Measurements from ENCODE around the gene MCTP1. TPM values are rescaled to one million over a fixed set of nuclear protein-coding genes. Genes with fewer than 3 reads are reported as not detected.

Gene MCTP1
- total and polyA plus RNA-seq, 9 of the 15 experiments (the other 6 are each of a cell fraction or from before 2014, with no cell fraction given), result 0.04 to 0.93 (median 0.06) TPM; not detected in 4

DNA sequence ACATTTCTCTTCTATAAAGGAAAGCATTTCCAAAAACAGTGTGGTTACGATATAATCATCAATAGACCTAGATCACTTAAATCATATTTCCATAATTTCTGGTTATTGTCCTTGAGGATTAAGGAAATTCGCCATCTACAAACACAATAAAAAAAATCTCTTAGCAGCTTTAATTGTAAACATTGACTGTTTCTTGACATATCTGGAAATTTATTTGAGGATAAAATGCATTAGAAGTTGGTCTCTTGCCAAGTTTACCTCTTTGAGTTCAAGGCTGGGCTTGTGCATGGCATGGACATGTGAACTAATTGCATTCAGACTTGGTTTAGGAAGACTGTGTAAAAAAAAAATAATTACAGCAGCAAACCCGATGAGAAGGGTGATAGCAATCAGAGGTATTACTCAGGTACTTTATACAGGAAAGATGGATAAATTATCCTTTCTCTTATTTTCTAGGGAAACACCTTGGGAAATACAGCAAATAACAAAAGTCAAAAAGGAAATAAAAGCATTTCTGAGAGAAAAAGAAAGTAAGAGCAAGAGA is 428.6 kb downstream of the MCTP1 start:
- H3K36me3 ChIP-seq (ENCODE audit: control insufficient read depth, insufficient read depth, low read length), result no peaks in the 10 kb centered on the region
- H4K20me1 ChIP-seq (replicated peaks; ENCODE audit: control insufficient read depth, insufficient read depth, low read length), result no peaks in the 10 kb centered on the region
- H3K9ac ChIP-seq (ENCODE audit: insufficient read depth in 1 of 2, low read depth in 2 of 2, low read length in 2 of 2), result no peak overlapping the region
- H3K9me1 ChIP-seq (ENCODE audit: control insufficient read depth, insufficient read depth, low read length), result no peaks in the 10 kb centered on the region
- WGBS (ENCODE audit: insufficient coverage, low coverage, missing lambda C conversion rate), result 0% methylated on average over 3 of the region's 3 CpGs
- no peak overlapping the region for H2AFZ ChIP-seq (ENCODE audit: low read depth, low read length)
- no peaks in the 10 kb centered on the region for H3K27me3 ChIP-seq (ENCODE audit: control insufficient read depth in 2 of 2, insufficient read depth in 2 of 2, low read length in 2 of 2)
- in situ Hi-C loops (cut with MboI), result no loop called here
- ATAC-seq, result no peak
- H3K4me3 ChIP-seq, result no peak overlapping the region
- H3K27ac ChIP-seq (ENCODE audit: extremely low read depth, low read depth, low read length), result no peak overlapping the region
- no TSS peak for BruUV-seq (replicated peaks)
- ChIA-PET CTCF (ENCODE audit: low intra/inter-chr PET ratio) (interaction anchor here (0.6 kb wide), 1 partner anchor 984 kb away, joined by 4 read pairs; no protein-coding TSS in a partner anchor), POLR2A (no interaction called here)
- H3K4me1 ChIP-seq (replicated peaks in 1 of 2; ENCODE audit: control insufficient read depth in 2 of 2, insufficient read depth in 2 of 2, low read length in 2 of 2), result no peaks in the 10 kb centered on the region
- H3K79me2 ChIP-seq (ENCODE audit: control insufficient read depth, insufficient read depth, low read length), result no peaks in the 10 kb centered on the region
- no peak overlapping the region for H3K4me2 ChIP-seq (ENCODE audit: insufficient read depth, low read length)
- no peak for FAIRE-seq
- no peaks in the 10 kb centered on the region for H3K9me3 ChIP-seq (replicated peaks; ENCODE audit: control insufficient read depth, insufficient read depth, low read depth, low read length)
- intact Hi-C loops (cut with micrococcal nuclease), result no loop called here
- DNase-seq (ENCODE audit: extremely low read depth in 1 of 4, low spot score in 3 of 4), result no peak
- TF ChIP-seq CBFA2T3 (IDR thresholded peaks at IDR 0.05), result no peak
- no peak for TF ChIP-seq ESRRA (IDR thresholded peaks at IDR 0.05; ENCODE audit: borderline replicate concordance, low read depth)
- no peak for TF ChIP-seq ZC3H11A (IDR thresholded peaks at IDR 0.05; ENCODE audit: low read depth, low read length)
- TF ChIP-seq SMARCA5 (IDR thresholded peaks at IDR 0.05), result no peak
- no peak for TF ChIP-seq ZNF212 (CRISPR knock-in tag; IDR thresholded peaks at IDR 0.05)
- no peak for TF ChIP-seq ZC3H8 (IDR thresholded peaks at IDR 0.05)
- no peak for TF ChIP-seq MYC (IDR thresholded peaks at IDR 0.05; ENCODE audit: low read depth, low read length)
- no peak for TF ChIP-seq MYC (CRISPR knock-in tag; IDR thresholded peaks at IDR 0.05; ENCODE audit: borderline replicate concordance, low read depth)
- TF ChIP-seq HMGN3 (IDR thresholded peaks at IDR 0.05; ENCODE audit: borderline replicate concordance, extremely low read depth, insufficient read length, low read depth, low read length), result no peak
- TF ChIP-seq ARID4B (CRISPR knock-in tag; IDR thresholded peaks at IDR 0.05), result no peak
- no peak for TF ChIP-seq HOMEZ (CRISPR knock-in tag; IDR thresholded peaks at IDR 0.05)
- no peak for TF ChIP-seq HDAC8 (tag; IDR thresholded peaks at IDR 0.05)
